Kidney epithelial cell (primary cell): ENCODE measurements around the gene KHDC4. TPM values are rescaled to one million over a fixed set of nuclear protein-coding genes. Genes with fewer than 3 reads are reported as not detected.

Source experiments
- DNase-seq: peaks from one replicate; pipeline ENCODE4 v3.0.0-alpha.2; 2010; ENCODE audit warnings: low read depth
- H3K27me3 ChIP-seq: 2 replicates; pipeline ENCODE4 v1.6.0; 2011; ENCODE audit warnings: low read length; ENCODE audit not compliant: control insufficient read depth, insufficient read depth
- H3K36me3 ChIP-seq: 2 replicates; pipeline ENCODE4 v1.5.1; 2011; ENCODE audit warnings: low read length; ENCODE audit not compliant: control insufficient read depth, insufficient read depth
- H3K4me3 ChIP-seq: 2 replicates; pipeline ENCODE4 v1.5.1; 2011; ENCODE audit warnings: low read depth, mild to moderate bottlenecking, control low read depth, low read length
- total RNA-seq: library from RNA; depleted of rRNA; stranded (reverse); fragments of >200 nt; gene quantifications from 2 replicates; pipeline ENCODE4 v1.2.3, GENCODE V29; 2015
- TF ChIP-seq, protein P1 (sequence below): IDR thresholded peaks from 2 replicates; pipeline ENCODE4 v1.5.1; 2011; ENCODE audit warnings: mild to moderate bottlenecking, moderate library complexity, low read length, control low read depth, inconsistent platforms; ENCODE audit not compliant: insufficient read depth, poor library complexity, severe bottlenecking

KHDC4 gene
- total RNA-seq, 1 donor from 2014 or later = 31.5 TPM

DNA sequence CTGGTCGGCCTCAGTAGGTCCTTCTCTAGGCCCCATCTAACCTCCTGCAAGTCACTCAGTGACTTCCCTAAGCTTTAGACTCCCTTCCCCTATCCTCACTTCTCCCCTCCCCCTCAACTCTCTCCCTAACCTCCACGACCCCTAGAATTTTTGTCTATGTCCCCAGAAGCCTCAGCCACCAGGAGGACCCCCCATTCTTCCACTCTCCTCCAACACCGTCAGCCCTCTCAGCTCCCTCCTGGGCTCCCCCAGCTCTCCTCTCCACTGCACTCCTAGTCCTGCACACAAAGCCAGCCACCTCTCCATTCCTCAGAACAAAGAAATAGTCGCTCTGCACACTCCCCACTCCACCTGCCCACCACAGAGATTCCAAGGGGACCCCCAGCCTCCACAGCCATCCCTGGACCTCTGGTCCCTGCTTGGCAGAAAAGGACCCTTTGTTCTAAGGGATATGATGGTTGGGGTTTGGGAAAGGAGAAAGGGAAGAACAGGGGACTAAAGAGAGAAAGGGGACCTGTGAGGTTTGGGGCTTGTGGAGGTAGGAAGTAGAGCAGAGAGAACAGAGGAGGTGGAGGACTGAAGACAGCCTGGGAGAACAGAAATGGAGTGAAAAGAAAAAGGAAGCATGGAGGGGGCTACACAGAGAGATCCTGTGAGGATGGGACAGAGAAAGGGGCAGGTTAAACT is 41.3 kb upstream of the KHDC4 start:
- Histone ChIP-seq H3K36me3 (no peaks in the 10 kb centered on the region), H3K4me3 (peak overlapping the region; percentile 84), H3K27me3 (no peaks in the 10 kb centered on the region)
- TF ChIP-seq, protein P1, sequence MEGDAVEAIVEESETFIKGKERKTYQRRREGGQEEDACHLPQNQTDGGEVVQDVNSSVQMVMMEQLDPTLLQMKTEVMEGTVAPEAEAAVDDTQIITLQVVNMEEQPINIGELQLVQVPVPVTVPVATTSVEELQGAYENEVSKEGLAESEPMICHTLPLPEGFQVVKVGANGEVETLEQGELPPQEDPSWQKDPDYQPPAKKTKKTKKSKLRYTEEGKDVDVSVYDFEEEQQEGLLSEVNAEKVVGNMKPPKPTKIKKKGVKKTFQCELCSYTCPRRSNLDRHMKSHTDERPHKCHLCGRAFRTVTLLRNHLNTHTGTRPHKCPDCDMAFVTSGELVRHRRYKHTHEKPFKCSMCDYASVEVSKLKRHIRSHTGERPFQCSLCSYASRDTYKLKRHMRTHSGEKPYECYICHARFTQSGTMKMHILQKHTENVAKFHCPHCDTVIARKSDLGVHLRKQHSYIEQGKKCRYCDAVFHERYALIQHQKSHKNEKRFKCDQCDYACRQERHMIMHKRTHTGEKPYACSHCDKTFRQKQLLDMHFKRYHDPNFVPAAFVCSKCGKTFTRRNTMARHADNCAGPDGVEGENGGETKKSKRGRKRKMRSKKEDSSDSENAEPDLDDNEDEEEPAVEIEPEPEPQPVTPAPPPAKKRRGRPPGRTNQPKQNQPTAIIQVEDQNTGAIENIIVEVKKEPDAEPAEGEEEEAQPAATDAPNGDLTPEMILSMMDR = no peak
- DNase-seq = no peak

DNA sequence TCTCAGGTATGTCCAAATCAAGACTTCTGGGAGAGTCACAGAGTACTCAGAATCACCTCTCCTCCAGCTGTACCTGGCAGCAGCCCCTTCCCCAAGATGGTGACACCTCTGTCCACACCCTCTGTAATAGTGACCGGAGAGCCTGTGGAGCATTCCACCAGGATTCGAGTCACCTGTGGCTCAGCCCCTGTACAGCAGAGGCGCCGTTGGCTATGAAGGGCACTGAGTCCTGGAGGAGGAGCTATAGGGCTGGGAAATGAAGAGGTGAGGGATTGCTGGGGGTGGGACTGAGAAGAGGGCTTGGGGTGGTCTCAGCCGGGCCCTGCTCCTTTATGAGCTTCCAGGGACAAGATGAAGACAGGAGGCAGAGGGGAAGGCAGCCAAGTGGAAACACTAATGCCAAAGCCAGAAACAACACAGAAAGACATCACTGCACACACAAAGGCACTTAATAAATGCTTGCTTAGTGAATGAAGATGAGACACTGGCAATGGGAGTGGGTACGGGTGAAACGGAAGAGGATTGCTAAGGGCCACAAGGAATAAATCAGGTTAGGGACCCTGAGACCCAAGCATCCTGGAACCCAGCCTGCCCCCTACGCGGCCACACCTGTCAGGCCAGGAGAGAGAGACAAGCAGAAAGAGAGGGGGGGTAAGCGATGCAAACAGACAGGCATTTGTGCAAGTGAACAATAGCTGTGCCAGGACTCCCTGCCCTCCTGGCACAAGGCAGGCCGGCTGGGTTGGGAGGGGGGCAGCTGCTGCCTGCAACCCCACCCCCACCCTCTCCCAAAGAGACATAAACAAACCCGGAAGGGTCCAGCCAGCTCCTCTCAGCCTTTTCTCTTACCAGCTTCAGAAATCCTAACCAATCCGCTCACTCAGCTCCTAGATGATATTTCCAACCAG is 40.2 kb upstream of the KHDC4 start:
- no peak for DNase-seq
- H3K27me3 ChIP-seq = no peaks in the 10 kb centered on the region
- no peak overlapping the region for H3K4me3 ChIP-seq
- H3K36me3 ChIP-seq = no peaks in the 10 kb centered on the region
- TF ChIP-seq, protein P1 = no peak

GRCh38 chr1:155973723-155974122 is 39.5 kb upstream of the KHDC4 start:
- Histone ChIP-seq H3K4me3 (no peak overlapping the region), H3K27me3 (no peaks in the 10 kb centered on the region), H3K36me3 (no peaks in the 10 kb centered on the region)
- DNase-seq = no peak
- TF ChIP-seq, protein P1 = no peak

- no peaks in the 10 kb centered on the region for H3K27me3 ChIP-seq
- no peak for DNase-seq
- H3K4me3 ChIP-seq = no peak overlapping the region
- H3K36me3 ChIP-seq = no peaks in the 10 kb centered on the region
- TF ChIP-seq, protein P1 = no peak
Measured at GRCh38 chr1:155971910-155972809, 37.9 kb upstream of the KHDC4 start.

DNA sequence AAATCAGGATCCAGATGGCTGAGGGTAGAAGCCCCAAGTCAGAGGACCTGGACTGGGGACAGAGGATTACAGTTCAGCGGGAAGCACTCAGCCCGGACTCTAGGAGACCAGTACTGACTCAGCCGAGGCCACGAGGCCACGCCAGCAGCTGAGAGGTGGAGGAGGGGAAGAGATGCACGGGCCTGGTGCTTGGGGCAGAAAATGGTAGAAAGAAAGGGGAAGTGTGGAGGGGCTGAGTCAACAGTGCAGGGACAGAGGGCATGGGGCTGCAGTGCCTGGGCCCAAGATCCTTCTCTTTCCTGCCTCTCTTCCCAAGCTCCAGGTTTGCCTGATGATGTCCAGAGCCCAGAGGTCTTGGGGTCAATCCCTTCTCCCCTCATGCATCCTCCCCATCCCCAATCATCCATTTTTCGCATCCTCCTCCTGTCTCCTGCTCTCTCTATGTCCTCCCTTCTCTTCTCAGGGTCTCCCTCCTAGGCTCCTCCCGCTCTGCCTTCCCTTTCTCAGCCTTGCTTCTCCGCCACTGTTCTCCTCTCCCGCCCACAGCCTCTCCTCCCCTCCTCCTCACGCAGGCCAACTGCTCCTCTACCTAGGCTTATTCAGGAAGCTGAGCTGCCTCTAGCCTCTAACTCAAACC is 36.4 kb upstream of the KHDC4 start:
- TF ChIP-seq, protein P1 = no peak
- Histone ChIP-seq H3K36me3 (no peaks in the 10 kb centered on the region), H3K4me3 (no peak overlapping the region), H3K27me3 (no peaks in the 10 kb centered on the region)
- no peak for DNase-seq
